ENCODE results near the gene MYL12A.

Gene MYL12A

DNA sequence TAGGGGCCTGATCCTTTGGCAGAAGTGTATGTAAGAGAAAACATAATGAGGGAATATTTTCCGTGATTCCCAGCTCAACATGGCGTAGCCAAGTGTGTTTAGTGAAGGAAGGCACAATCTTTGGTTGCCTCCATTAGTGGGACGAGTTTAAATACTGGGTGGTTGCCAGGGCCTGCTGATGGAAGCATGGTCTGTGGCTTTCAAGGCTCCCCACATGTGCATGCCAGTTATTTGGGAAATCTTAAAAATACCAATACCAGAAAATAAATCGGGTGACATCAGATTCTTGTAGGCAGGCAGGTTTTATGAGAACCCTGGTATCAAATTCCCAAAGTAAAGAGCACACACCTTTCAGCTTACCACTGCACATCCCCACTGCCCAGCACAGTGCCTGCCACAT, 7.1 kb downstream of the MYL12A start:
- TF ChIP-seq CTCF (IDR thresholded peaks at IDR 0.05): no peak

GRCh38 chr18:3255611-3256165, 8.1 kb downstream of the MYL12A start:
- no peak for TF ChIP-seq CTCF (IDR thresholded peaks at IDR 0.05)

- TF ChIP-seq CTCF (IDR thresholded peaks at IDR 0.05): no peak
Observed at GRCh38 chr18:3256693-3257626, 9.4 kb downstream of the MYL12A start.

DNA sequence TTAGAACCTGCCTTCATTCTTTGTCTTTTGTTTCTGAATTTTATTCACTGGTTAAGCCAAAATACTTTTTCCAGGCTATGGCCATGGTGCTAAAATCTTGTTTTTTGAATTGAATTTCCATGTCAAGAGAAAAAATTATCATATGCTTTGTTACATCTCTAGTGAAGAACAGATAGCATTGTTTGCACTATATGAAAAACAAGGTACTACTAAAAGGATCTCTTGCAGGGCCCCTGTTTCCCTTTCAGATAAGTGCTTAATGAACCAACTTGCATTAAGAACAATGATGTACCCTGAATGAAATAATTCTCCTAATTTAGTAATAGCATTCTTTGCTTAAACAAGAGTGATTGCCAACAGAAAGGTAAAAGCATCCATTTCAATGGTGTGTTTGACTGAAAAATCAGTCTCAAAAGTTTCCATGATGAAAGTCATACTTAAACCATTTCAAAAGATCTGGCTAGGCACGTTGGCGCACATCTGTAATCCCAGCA, 10.1 kb downstream of the MYL12A start:
- TF ChIP-seq CTCF (IDR thresholded peaks at IDR 0.05): no peak

- no peak for TF ChIP-seq CTCF (IDR thresholded peaks at IDR 0.05)
Observed at GRCh38 chr18:3260995-3261372, 13.4 kb downstream of the MYL12A start.

DNA sequence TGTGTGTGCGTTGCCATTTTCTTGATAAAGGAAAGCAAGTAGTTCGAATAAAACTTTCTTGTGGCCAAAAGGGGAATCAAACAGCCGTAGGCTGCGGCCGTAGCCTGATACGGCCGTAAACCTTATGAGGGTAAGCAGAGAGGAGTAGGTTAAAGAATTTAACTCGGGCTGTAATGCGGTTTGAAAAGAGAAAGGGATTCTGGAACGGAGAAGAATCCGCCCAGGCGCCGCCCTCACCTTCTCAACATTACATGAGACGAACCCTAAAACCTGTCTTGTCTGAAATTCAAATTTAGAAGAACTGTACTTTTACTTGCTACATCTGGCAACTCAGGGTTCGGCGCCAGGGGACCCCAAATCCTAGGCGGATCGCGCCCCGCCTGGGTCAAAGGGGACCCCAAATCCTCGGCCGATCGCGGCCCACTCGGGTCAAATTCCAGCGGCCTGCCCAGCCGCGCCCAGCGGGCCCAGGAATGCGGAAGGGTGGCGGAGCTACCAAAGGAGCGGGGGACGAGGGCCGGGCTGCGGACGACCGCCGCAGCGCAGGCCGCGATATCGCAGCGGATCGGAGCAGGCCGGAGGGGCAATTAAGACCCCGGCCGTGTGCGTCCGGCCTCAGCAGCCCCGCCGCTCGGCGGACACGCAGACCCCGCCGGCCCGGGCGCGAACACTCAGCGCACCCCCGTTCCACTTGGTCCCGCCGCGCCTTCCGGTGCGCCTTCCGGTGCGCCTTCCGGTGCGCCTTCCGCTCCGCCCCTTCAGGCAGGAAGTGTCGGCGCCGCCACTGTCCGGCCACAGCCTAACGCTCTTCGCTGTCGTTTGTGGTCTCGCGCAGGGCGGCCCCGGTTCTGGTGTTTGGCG, 14.0 kb downstream of the MYL12A start, which contains the start of gene MYL12B:
MYL12B (plus strand) TSS at position 761 of the 861 bp plus-strand sequence. CDS start 10,766 bp downstream, outside the sequence.
- no peak for TF ChIP-seq CTCF (IDR thresholded peaks at IDR 0.05)

All from LNCAP (cell line).